Stimulated activated CD4-positive, alpha-beta T cell treated with anti-CD3 and anti-CD28 coated beads, Interleukin-15, amount 100 ng/mL, for 48 hours (primary cell): Measurements from ENCODE around the gene NCDN.

Experiments used
- DNase-seq, 2 donors: peaks; one replicate each; pipeline ENCODE4 v3.0.0-alpha.2; 2020; ENCODE audit warnings: low read depth in 2 of 2

NCDN gene

DNA sequence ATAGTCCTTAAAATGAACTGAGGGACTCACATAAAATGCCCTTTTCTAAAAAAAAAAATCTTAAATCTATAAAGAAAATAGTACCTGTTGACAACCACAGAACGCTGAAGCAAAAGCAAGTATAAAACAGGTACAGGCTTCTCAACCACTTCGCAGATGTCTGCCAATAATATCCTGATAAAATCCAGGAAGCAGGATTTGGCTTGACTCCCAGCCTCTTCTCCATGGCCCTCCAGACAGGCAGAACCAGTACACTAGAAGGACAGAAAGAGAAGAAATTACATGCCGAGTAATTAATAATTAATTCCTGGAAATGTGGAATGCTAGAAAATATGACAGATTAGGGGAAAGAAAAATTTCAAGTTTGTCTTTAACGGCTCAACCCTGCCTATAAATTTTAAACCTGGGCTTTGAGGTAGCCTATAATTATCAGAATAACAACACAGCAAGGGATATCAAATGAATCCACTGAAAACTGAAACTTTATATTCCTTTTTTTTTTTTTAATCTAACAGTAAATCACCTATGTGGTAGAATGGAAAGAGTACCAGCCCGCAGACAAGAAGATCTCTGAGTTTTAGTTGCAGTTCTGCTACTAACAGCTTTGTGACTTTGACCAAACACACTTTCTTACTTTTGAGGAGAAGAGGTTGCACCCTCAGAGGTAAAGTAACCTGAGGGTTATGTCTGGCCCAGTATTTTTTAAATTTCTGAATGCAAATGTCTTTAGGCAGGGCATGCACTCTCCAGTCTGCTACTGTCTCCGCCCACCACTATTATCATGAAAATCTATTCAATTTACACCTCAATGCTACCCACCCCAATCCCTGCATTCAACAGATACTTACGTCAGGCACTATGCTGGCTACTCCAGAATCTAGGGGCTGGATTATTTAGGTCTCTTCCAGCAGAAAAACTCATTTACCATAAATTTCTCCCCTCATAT lies 3.1 kb upstream of the NCDN start:
- DNase-seq: no peak

GRCh38 chr1:35555212-35555584 lies 2.4 kb upstream of the NCDN start:
- DNase-seq: no peak

GRCh38 chr1:35555601-35556477 lies 1.8 kb upstream of the NCDN start:
- DNase-seq: no peak

- no peak for DNase-seq
These were observed 998 bp upstream of the NCDN start for GRCh38 chr1:35556484-35557117.

- DNase-seq: no peak
These were observed 435 bp upstream of the NCDN start, which contains the start of gene KIAA0319L for GRCh38 chr1:35557118-35557610. TSS of gene KIAA0319L (minus strand) at chr1:35557403. CDS start at chr1:35554491, 2,912 bp downstream.

GRCh38 chr1:35558374-35559316 lies 1.0 kb downstream of the NCDN start:
- DNase-seq: no peak

DNA sequence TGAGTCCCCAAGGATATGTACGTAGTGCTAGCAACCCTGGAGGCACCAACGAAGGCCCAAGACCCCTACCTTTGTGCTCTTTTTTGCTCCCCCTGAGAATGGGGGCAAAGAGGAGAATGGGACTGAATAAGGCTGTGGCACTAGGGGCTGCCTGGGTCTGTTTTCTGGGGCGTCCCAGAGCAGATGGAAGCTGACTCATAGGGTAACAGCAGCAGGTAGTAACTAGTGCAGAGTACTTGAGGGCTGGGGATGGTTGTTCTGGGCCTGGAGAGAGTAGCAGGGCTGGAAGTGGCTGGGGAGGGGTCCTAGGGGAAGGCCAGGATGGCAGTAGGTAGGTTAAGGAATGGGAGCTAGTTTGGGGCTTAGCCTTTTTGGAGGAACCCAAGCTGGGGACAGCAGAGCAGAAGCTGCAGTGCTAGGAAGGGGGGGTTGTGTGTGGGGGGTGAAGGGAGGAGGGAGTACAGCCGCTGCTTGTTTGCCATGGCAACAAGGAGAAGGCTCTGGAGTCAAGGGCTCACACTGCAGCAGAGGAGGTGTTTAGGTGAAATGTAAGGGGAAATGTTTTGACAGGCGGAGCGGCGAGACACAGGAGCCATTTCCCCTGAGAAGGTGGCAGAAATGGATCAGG lies 1.8 kb downstream of the NCDN start:
- DNase-seq: no peak

GRCh38 chr1:35560256-35561225 lies 2.9 kb downstream of the NCDN start:
- no peak for DNase-seq

DNA sequence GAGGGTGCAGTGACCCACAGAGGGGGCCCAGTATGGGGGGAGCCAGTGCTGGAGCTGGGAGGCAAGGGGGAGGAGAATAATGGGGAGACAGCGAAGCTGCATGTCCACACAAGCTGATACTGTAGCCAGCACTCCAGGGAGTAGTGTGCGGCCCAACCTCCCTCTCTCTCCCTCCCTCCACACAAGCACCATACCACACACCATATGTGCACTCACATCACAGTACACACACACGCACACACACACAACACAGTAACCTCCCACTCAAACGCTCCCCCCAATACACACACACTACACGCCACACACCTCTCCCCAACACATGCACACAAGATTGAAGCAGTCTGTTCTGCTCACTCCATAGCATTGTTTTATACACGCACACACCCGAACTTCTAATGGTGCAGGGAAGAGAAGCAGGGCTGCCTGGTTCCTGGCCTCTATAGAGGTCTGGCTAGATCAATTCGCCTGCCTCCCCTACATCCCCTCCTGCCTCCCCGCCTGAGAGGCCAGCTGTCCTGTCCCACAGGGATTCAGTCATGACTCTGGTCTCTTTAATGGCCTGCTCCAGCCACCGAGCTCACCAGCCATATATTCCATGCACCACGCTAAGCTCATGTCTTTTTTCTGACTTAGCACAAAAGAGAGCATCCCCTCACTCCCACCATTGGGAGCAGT lies 3.8 kb downstream of the NCDN start:
- DNase-seq: no peak

DNA sequence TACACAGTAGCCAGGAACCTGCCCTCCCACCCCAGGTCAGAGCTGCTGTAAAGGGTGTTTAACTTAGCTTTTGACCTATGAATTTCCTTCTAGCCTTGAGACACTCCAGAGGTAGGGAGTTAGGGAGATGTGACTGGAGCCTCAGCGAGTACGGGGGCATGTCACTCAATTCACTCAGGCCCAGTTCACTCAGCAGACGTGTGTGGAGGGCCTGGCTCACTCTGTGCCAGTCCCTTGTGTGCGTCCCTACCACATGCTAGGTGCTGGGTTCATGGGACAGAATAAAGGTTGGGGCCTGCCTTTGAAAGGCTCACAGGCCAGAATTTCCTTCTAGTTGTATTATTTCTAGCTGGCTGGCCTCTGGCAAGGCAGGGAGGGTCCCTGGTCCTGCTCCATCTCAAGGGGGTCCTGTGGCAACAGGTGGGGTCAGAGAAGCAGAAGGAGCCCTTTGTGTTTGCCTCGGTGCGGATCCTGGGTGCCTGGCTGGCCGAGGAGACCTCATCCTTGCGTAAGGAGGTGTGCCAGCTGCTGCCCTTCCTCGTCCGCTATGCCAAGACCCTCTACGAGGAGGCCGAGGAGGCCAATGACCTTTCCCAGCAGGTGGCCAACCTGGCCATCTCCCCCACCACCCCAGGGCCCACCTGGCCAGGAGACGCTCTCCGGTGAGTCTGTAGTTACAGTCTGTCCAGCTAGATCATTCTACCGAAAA lies 4.5 kb downstream of the NCDN start:
- no peak for DNase-seq

GRCh38 chr1:35563166-35563565 lies 5.6 kb downstream of the NCDN start:
- DNase-seq: no peak

DNA sequence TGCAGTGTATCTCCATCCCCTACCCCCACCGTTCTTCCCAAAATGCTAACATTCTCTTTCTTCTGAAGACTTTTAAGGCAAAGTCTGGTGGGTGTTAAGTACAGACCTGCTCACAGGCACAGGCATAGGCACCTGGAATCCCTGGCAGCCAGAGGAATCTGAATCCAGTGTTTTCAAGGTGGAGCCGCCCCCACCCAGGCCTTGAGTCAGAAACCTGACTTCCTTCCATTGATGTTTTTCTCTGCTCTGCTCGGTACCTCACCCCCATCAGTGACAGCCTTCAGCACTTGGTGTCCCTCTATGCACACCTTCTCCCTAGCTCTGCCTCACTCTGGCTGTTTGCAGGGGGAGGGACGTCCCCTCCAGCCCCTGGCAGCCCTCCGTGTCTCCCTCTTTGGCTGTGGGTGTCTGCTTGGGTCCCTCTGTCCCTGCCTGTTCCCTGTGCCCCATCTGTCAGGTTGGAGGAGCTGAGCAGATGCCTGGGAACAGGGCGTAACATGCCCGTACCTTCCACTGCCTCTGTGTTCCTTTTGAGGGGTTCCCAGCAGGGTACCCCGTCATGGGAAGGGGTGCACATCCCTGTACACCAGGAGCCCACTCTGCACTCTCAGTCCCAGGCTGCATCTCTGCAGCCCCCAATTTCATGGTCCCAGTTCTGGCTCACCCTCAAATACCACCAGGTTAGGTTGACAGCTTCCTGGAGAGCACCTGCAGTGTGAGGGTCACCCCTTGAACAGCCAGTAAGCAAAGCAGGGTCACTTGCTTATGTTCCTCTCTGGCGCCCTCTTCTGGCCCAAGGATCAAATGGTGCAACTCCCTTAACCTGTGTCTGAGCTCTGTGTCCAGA lies 6.7 kb downstream of the NCDN start:
- peak; percentile 63 to 78 for DNase-seq

DNA sequence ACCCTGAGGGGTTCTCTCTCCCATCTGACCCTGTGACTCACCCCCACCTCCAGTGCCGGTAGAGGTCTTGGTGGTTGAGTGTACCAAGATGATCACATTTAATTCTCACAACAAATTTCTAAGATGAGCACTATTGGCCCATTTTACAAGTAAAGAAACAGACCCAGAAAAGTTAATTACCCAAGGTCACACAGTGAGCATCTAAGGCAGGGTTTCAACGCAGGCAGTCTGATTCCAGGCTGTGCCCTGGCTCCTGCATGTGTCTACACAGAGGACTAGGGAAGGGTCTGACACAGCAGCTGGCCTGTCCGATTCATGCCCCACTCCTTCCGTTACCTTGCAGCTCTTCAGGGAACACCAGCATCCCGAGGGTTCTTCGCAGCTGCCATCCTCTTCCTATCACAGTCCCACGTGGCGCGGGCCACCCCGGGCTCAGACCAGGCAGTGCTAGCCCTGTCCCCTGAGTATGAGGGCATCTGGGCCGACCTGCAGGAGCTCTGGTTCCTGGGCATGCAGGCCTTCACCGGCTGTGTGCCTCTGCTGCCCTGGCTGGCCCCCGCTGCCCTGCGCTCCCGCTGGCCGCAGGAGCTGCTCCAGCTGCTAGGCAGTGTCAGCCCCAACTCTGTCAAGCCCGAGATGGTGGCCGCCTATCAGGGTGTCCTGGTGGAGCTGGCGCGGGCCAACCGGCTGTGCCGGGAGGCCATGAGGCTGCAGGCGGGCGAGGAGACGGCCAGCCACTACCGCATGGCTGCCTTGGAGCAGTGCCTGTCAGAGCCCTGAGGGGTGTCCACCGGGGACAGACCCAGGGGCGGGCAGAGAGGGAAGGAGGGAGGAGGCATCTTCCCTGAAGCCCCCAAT lies 7.5 kb downstream of the NCDN start:
- DNase-seq: no peak

DNA sequence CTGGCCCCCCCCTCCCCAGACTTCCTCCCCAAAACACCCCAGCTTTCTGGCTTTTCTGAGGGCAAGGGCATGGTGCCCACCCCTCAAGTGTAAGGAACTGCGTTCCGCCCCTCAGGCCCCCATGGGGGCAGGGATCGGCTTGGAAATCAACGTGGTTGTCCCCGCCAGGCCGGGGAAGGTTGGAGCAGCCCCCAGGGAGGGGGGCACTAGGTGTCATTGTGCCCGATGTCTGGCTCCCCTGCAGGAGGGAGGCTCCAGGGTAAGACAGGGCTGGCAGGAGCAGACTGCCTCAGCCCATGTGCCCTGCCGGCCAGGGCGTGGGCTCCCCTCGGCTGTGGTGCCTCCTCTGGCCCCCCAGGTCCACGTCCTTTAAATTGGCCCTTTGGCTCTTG lies 8.1 kb downstream of the NCDN start:
- DNase-seq: no peak

- no peak for DNase-seq
These were observed 10.5 kb downstream of the NCDN start for GRCh38 chr1:35567947-35568558.

- peak in 1 of 2 donors; percentile 52 for DNase-seq
These were observed 11.4 kb downstream of the NCDN start for GRCh38 chr1:35568975-35569395.
